Activated naive CD4-positive, alpha-beta T cell treated with anti-CD3 and anti-CD28 coated beads, Interleukin-2, amount 10 ng/mL, durations not matched to agents 7 days and 5 days (primary cell): ENCODE data around the gene GNGT1.

ENCODE experiments used
- CTCF ChIA-PET: fragments of 350-600 bp; sonication (Branson Sonifier 250); formaldehyde crosslinking; loops from one replicate; lab custom pipeline; 2021; ENCODE audit warnings: antibody characterized with exemption; lab: Charles Lee
- DNase-seq: peaks from one replicate; pipeline ENCODE4 v3.0.0-alpha.2; 2020
- H3K27ac Mint-ChIP-seq: one replicate; pipeline ENCODE4 v1.8.0; 2021; ENCODE audit warnings: mild to moderate bottlenecking, moderate library complexity, mixed read lengths
- H3K27me3 Mint-ChIP-seq: one replicate; pipeline ENCODE4 v1.8.0; 2021; ENCODE audit warnings: mild to moderate bottlenecking, mixed read lengths
- H3K36me3 Mint-ChIP-seq: one replicate; pipeline ENCODE4 v1.8.0; 2021; ENCODE audit warnings: mixed read lengths
- H3K4me1 Mint-ChIP-seq: one replicate; pipeline ENCODE4 v1.8.0; 2021; ENCODE audit warnings: mixed read lengths
- H3K4me3 Mint-ChIP-seq: one replicate; pipeline ENCODE4 v1.8.0; 2021; ENCODE audit warnings: mild to moderate bottlenecking, moderate library complexity, mixed read lengths
- H3K9me3 Mint-ChIP-seq: one replicate; pipeline ENCODE4 v1.8.0; 2021; ENCODE audit warnings: mixed read lengths

Gene GNGT1

GRCh38 chr7:93906267-93906666 is at the start of gene GNGT1:
Gene GNGT1 (plus strand): TSS chr7:93906567. CDS start chr7:93906747, 180 bp downstream.
- DNase-seq = no peak
- no peak within 1 kb of the TSS for H3K27ac Mint-ChIP-seq
- no peaks in the 10 kb centered on the region for H3K9me3 Mint-ChIP-seq
- no peaks in the 10 kb centered on the region for H3K27me3 Mint-ChIP-seq
- CTCF ChIA-PET = no interaction called here
- H3K36me3 Mint-ChIP-seq = no peaks in the 10 kb centered on the region
- H3K4me1 Mint-ChIP-seq = no peaks in the 10 kb centered on the region
- H3K4me3 Mint-ChIP-seq = no peak within 1 kb of the TSS

GRCh38 chr7:93858857-93859256 is 47.5 kb upstream of the GNGT1 start:
- CTCF ChIA-PET = no interaction called here

GRCh38 chr7:93860261-93860660 is 46.1 kb upstream of the GNGT1 start:
- no peak overlapping the region for H3K27ac Mint-ChIP-seq
- no peaks in the 10 kb centered on the region for H3K9me3 Mint-ChIP-seq
- no peaks in the 10 kb centered on the region for H3K27me3 Mint-ChIP-seq
- no peak for DNase-seq
- H3K4me3 Mint-ChIP-seq = no peak overlapping the region
- CTCF ChIA-PET = no interaction called here
- no peaks in the 10 kb centered on the region for H3K36me3 Mint-ChIP-seq
- H3K4me1 Mint-ChIP-seq = no peaks in the 10 kb centered on the region

More at GRCh38 chr7:93858857-93859256, 47.5 kb upstream of the GNGT1 start:
- H3K9me3 Mint-ChIP-seq = no peaks in the 10 kb centered on the region
- no peaks in the 10 kb centered on the region for H3K36me3 Mint-ChIP-seq
- no peaks in the 10 kb centered on the region for H3K27me3 Mint-ChIP-seq
- H3K4me1 Mint-ChIP-seq = no peaks in the 10 kb centered on the region
- H3K27ac Mint-ChIP-seq = no peak overlapping the region
- no peak for DNase-seq
- H3K4me3 Mint-ChIP-seq = no peak overlapping the region

- no peak for DNase-seq
- Mint-ChIP-seq H3K9me3 (no peaks in the 10 kb centered on the region), H3K4me1 (no peaks in the 10 kb centered on the region), H3K27ac (no peak overlapping the region), H3K4me3 (no peak overlapping the region), H3K27me3 (no peaks in the 10 kb centered on the region), H3K36me3 (no peaks in the 10 kb centered on the region)
- CTCF ChIA-PET = no interaction called here
Measured at GRCh38 chr7:93861325-93861949, 44.9 kb upstream of the GNGT1 start.

- DNase-seq = no peak
- CTCF ChIA-PET = no interaction called here
- Mint-ChIP-seq H3K4me3 (no peak overlapping the region), H3K36me3 (no peaks in the 10 kb centered on the region), H3K9me3 (no peaks in the 10 kb centered on the region), H3K27me3 (no peaks in the 10 kb centered on the region), H3K4me1 (no peaks in the 10 kb centered on the region), H3K27ac (no peak overlapping the region)
Measured at GRCh38 chr7:93862651-93863050, 43.7 kb upstream of the GNGT1 start.

GRCh38 chr7:93866886-93867285 is 39.5 kb upstream of the GNGT1 start:
- Mint-ChIP-seq H3K4me3 (no peak overlapping the region), H3K9me3 (no peaks in the 10 kb centered on the region), H3K4me1 (no peaks in the 10 kb centered on the region), H3K27ac (no peak overlapping the region), H3K27me3 (no peaks in the 10 kb centered on the region), H3K36me3 (no peaks in the 10 kb centered on the region)
- CTCF ChIA-PET = no interaction called here
- DNase-seq = no peak

- CTCF ChIA-PET = no interaction called here
- no peak for DNase-seq
- Mint-ChIP-seq H3K27me3 (no peaks in the 10 kb centered on the region), H3K4me1 (no peaks in the 10 kb centered on the region), H3K27ac (no peak overlapping the region), H3K4me3 (no peak overlapping the region), H3K9me3 (no peaks in the 10 kb centered on the region), H3K36me3 (no peaks in the 10 kb centered on the region)
Measured at GRCh38 chr7:93873998-93874574, 32.3 kb upstream of the GNGT1 start.

GRCh38 chr7:93877742-93878141 is 28.6 kb upstream of the GNGT1 start:
- no peaks in the 10 kb centered on the region for H3K4me1 Mint-ChIP-seq

GRCh38 chr7:93879356-93879755 is 27.0 kb upstream of the GNGT1 start:
- H3K9me3 Mint-ChIP-seq = no peaks in the 10 kb centered on the region
- CTCF ChIA-PET = no interaction called here
- no peak overlapping the region for H3K4me3 Mint-ChIP-seq
- no peaks in the 10 kb centered on the region for H3K4me1 Mint-ChIP-seq
- no peak for DNase-seq
- no peaks in the 10 kb centered on the region for H3K27me3 Mint-ChIP-seq
- H3K36me3 Mint-ChIP-seq = no peaks in the 10 kb centered on the region
- no peak overlapping the region for H3K27ac Mint-ChIP-seq

More at GRCh38 chr7:93877742-93878141, 28.6 kb upstream of the GNGT1 start:
- no peaks in the 10 kb centered on the region for H3K36me3 Mint-ChIP-seq
- CTCF ChIA-PET = no interaction called here
- no peak for DNase-seq
- no peak overlapping the region for H3K4me3 Mint-ChIP-seq
- H3K27ac Mint-ChIP-seq = no peak overlapping the region
- no peaks in the 10 kb centered on the region for H3K27me3 Mint-ChIP-seq
- no peaks in the 10 kb centered on the region for H3K9me3 Mint-ChIP-seq

GRCh38 chr7:93882468-93882867 is 23.9 kb upstream of the GNGT1 start:
- Mint-ChIP-seq H3K27me3 (no peaks in the 10 kb centered on the region), H3K9me3 (no peaks in the 10 kb centered on the region)
- CTCF ChIA-PET = no interaction called here

GRCh38 chr7:93883078-93883916 is 23.1 kb upstream of the GNGT1 start:
- CTCF ChIA-PET = no interaction called here
- Mint-ChIP-seq H3K27ac (no peak overlapping the region), H3K36me3 (no peaks in the 10 kb centered on the region), H3K4me1 (no peaks in the 10 kb centered on the region), H3K4me3 (no peak overlapping the region), H3K27me3 (peaks cover 2% of the 10 kb centered on the region), H3K9me3 (no peaks in the 10 kb centered on the region)
- DNase-seq = no peak

More at GRCh38 chr7:93882468-93882867, 23.9 kb upstream of the GNGT1 start:
- no peak overlapping the region for H3K27ac Mint-ChIP-seq
- DNase-seq = no peak
- H3K4me1 Mint-ChIP-seq = no peaks in the 10 kb centered on the region
- H3K36me3 Mint-ChIP-seq = no peaks in the 10 kb centered on the region
- H3K4me3 Mint-ChIP-seq = no peak overlapping the region

- Mint-ChIP-seq H3K36me3 (no peaks in the 10 kb centered on the region), H3K4me1 (no peaks in the 10 kb centered on the region), H3K4me3 (no peak overlapping the region), H3K27me3 (peaks cover 6% of the 10 kb centered on the region), H3K9me3 (no peaks in the 10 kb centered on the region), H3K27ac (no peak overlapping the region)
- DNase-seq = no peak
- CTCF ChIA-PET = interaction anchor here (1.7 kb wide), 1 partner anchor 12 kb away, joined by 3 read pairs; no protein-coding TSS in a partner anchor
Measured at GRCh38 chr7:93883917-93884345, 22.4 kb upstream of the GNGT1 start.

- no peak for DNase-seq
- no peaks in the 10 kb centered on the region for H3K9me3 Mint-ChIP-seq
- no peak overlapping the region for H3K4me3 Mint-ChIP-seq
- no peaks in the 10 kb centered on the region for H3K36me3 Mint-ChIP-seq
- peaks cover 6% of the 10 kb centered on the region for H3K27me3 Mint-ChIP-seq
- no peak overlapping the region for H3K27ac Mint-ChIP-seq
- H3K4me1 Mint-ChIP-seq = no peaks in the 10 kb centered on the region
- CTCF ChIA-PET = interaction anchor here (1.7 kb wide), 1 partner anchor 12 kb away, joined by 3 read pairs; no protein-coding TSS in a partner anchor
Measured at GRCh38 chr7:93884541-93884940, 21.8 kb upstream of the GNGT1 start.

- no peak for DNase-seq
- no peaks in the 10 kb centered on the region for H3K9me3 Mint-ChIP-seq
- H3K36me3 Mint-ChIP-seq = no peaks in the 10 kb centered on the region
- no peak overlapping the region for H3K27ac Mint-ChIP-seq
- H3K27me3 Mint-ChIP-seq = peaks cover 27% of the 10 kb centered on the region
- H3K4me1 Mint-ChIP-seq = peaks cover 7% of the 10 kb centered on the region
- CTCF ChIA-PET = interaction anchor here (0.6 kb wide), 1 partner anchor 457 kb away, joined by 3 read pairs; no protein-coding TSS in a partner anchor
- no peak overlapping the region for H3K4me3 Mint-ChIP-seq
Measured at GRCh38 chr7:93889261-93889660, 17.1 kb upstream of the GNGT1 start.
